Suprapubic skin (tissue), 4 donors: Measurements from ENCODE around the gene POLE4. TPM values are rescaled to one million over a fixed set of nuclear protein-coding genes. Genes with fewer than 3 reads are reported as not detected.

Experiments
- DNase-seq, 2 donors: peaks; one replicate each; pipeline ENCODE4 v3.0.0-alpha.2; 2019; ENCODE audit warnings: low spot score in 2 of 2
- H3K27ac ChIP-seq: fragments of 200-600 bp; sonication (generic); one replicate; pipeline ENCODE4 v1.5.1; 2019
- H3K27me3 ChIP-seq: fragments of 200-600 bp; sonication (generic); one replicate; pipeline ENCODE4 v1.5.1; 2019
- H3K36me3 ChIP-seq: fragments of 200-600 bp; sonication (generic); one replicate; pipeline ENCODE4 v1.5.1; 2019
- H3K4me1 ChIP-seq: fragments of 200-600 bp; sonication (generic); one replicate; pipeline ENCODE4 v1.5.1; 2019
- H3K4me3 ChIP-seq: fragments of 200-600 bp; sonication (generic); one replicate; pipeline ENCODE4 v1.5.1; 2019; ENCODE audit warnings: mild to moderate bottlenecking
- H3K9me3 ChIP-seq: fragments of 200-600 bp; sonication (generic); one replicate; pipeline ENCODE4 v1.5.1; 2019
- CTCF ChIP-seq, 2 donors: fragments of 200-600 bp in 1 of 2; fragments of 450-650 bp in 1 of 2; sonication (generic) in 1 of 2; IDR thresholded peaks; one replicate each; pipeline ENCODE4 v1.5.1; 2016 to 2019; ENCODE audit warnings: antibody characterized with exemption in 2 of 2, mild to moderate bottlenecking in 1 of 2, moderate library complexity in 1 of 2
- EP300 ChIP-seq: sonication (generic); formaldehyde crosslinking; IDR thresholded peaks from one replicate; pipeline ENCODE4 v1.6.1; 2017; ENCODE audit warnings: antibody characterized with exemption
- POLR2A ChIP-seq, 2 donors: fragments of 450-650 bp; IDR thresholded peaks; one replicate each; pipeline ENCODE4 v1.6.1; 2017; ENCODE audit warnings: antibody characterized with exemption in 2 of 2, mild to moderate bottlenecking in 2 of 2, moderate library complexity in 2 of 2
- POLR2AphosphoS5 ChIP-seq, 3 donors: sonication (generic); formaldehyde crosslinking; IDR thresholded peaks; one replicate each; pipeline ENCODE4 v1.6.1; 2017; ENCODE audit warnings: antibody characterized with exemption in 3 of 3
- WGBS: methylation state at CpG from one replicate; pipeline ENCODE4 v1.1.5; 2018; 5-methylcytosine and 5-hydroxymethylcytosine counted together
- total RNA-seq, 4 donors: library from RNA; depleted of rRNA; stranded (reverse); fragments of >200 nt; gene quantifications; one replicate each; pipeline ENCODE4 v1.1.0, GENCODE V29; 2016

The POLE4 gene
- total RNA-seq, 4 donors from 2014 or later: 5.7 to 20.0 (median 13.8) TPM

DNA sequence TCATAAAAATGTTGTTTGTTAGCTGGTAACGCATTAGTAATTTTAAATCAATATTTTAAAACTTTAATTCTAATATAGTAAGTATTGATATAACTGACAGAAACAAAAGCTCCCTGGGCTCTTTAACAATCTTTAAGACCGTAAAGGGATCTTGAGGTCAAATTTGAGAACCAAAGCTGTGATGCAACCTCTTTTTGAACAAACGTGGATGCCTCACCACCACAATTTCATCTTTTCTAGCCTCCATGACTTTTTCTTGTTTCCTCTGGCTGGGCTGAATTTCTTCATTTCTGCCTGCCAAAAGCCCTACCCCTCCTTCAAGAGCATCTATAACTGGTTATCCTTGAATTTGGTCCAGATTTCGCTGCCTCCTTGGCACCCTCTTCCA is 563 bp upstream of the POLE4 start:
- no peak for DNase-seq
- WGBS: 49% methylated on average over 4 of the region's 4 CpGs
- peak overlapping the region; percentile 70 for H3K4me3 ChIP-seq

DNA sequence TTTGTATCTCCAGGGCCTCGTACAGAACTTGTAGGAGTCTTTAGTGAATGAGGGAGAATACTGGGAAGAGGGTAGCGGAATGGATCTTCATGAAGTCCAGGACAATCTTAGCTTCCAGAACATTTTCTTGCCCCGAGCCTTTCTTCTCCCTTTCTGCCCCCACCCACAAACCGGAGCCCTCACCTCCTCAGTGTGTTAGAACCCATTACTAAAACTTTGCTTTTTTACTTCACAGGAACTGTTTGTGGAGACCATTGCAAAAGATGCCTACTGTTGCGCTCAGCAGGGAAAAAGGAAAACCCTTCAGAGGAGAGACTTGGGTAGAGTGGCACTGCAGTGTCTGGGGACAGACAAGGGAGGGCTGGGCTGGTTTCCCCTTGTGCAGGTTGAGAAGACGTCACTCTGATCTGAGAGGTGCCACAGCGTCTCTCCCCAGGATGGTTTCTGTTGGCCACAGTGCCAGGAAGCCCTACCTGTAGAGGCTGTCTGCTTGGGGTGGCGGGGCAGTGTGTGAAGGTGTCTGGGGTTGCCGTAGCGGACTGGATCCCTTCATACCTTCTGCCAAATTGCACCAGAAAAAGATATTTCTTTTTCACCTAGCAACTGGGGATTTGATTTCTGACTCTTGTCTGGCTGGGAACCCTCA is 786 bp downstream of the POLE4 start:
- Histone ChIP-seq H3K4me1 (peaks cover 15% of the 10 kb centered on the region), H3K9me3 (no peaks in the 10 kb centered on the region), H3K36me3 (peaks cover 3% of the 10 kb centered on the region), H3K27ac (peak overlapping the region; percentile 88), H3K27me3 (no peaks in the 10 kb centered on the region), H3K4me3 (peak overlapping the region; percentile 70)
- no peak for DNase-seq
- TF ChIP-seq POLR2AphosphoS5 (IDR thresholded peaks at IDR 0.05) (no peak), EP300 (no peak), CTCF (IDR thresholded peaks at IDR 0.05) (no peak), POLR2A (IDR thresholded peaks at IDR 0.05) (no peak)
- WGBS: 88% methylated on average over 10 of the region's 10 CpGs

More for the DNA sequence above, 563 bp upstream of the POLE4 start:
- peaks cover 15% of the 10 kb centered on the region for H3K4me1 ChIP-seq
- no peaks in the 10 kb centered on the region for H3K36me3 ChIP-seq
- H3K27ac ChIP-seq: peak overlapping the region; percentile 88
- H3K9me3 ChIP-seq: no peaks in the 10 kb centered on the region
- TF ChIP-seq POLR2A (IDR thresholded peaks at IDR 0.05) (no peak), EP300 (no peak), CTCF (IDR thresholded peaks at IDR 0.05) (no peak), POLR2AphosphoS5 (IDR thresholded peaks at IDR 0.05) (no peak)
- no peaks in the 10 kb centered on the region for H3K27me3 ChIP-seq

DNA sequence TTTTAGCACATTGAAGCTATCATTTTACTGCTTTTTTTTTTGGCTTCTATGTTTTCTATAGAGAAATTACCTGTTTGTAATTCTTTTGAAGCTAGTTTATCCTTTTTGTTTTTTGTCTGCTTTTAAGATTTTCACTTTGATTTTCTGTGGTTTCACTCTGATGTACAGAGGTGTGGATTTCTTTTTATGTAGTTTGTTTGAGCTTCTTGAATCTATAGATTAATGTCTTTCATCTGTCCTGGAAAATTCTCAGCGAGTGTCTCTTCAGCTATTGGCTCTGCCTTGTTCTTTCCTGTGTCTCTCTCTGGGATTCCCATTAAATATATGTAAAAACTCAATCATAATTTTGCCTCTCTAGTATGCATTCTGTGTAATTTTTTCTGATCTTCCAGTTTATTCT is 8.4 kb downstream of the POLE4 start:
- peaks cover 18% of the 10 kb centered on the region for H3K36me3 ChIP-seq
- H3K4me1 ChIP-seq: no peaks in the 10 kb centered on the region
- 97% methylated on average over 1 of the region's 1 CpG for WGBS
- TF ChIP-seq POLR2AphosphoS5 (IDR thresholded peaks at IDR 0.05) (no peak), CTCF (IDR thresholded peaks at IDR 0.05) (no peak), POLR2A (IDR thresholded peaks at IDR 0.05) (no peak), EP300 (no peak)
- no peaks in the 10 kb centered on the region for H3K27me3 ChIP-seq
- no peak for DNase-seq
- no peak overlapping the region for H3K4me3 ChIP-seq
- H3K9me3 ChIP-seq: no peaks in the 10 kb centered on the region
- no peak overlapping the region for H3K27ac ChIP-seq

- TF ChIP-seq POLR2A (IDR thresholded peaks at IDR 0.05) (no peak), EP300 (no peak), POLR2AphosphoS5 (IDR thresholded peaks at IDR 0.05) (no peak), CTCF (IDR thresholded peaks at IDR 0.05) (no peak)
- Histone ChIP-seq H3K36me3 (no peaks in the 10 kb centered on the region), H3K9me3 (no peaks in the 10 kb centered on the region), H3K27me3 (no peaks in the 10 kb centered on the region), H3K4me3 (no peak overlapping the region), H3K4me1 (no peaks in the 10 kb centered on the region), H3K27ac (no peak overlapping the region)
- WGBS: 81% methylated on average over 7 of the region's 7 CpGs
- DNase-seq: no peak
Observed at GRCh38 chr2:74975016-74975415, 16.6 kb downstream of the POLE4 start.

DNA sequence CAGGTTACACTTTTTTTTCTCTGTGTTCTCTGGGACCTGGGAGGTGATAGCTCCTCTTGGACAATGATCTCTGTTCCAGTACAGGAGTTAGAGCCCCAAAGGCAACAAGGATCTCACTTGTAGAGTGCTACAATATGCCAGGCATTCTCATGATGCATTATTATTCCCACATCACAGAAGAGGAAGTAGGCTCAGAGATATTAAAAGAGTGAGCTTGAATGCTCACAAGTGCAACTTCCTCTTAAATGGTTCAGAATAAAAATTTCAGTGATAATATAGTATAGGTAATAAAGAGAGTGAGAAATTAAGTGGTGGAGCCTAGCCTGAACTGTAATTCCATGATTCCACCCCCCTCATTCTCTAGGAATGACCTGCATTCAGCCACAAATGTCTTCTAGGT is 21.4 kb downstream of the POLE4 start:
- Histone ChIP-seq H3K4me3 (no peak overlapping the region), H3K4me1 (no peaks in the 10 kb centered on the region), H3K36me3 (no peaks in the 10 kb centered on the region), H3K27me3 (no peaks in the 10 kb centered on the region), H3K9me3 (no peaks in the 10 kb centered on the region), H3K27ac (no peak overlapping the region)
- DNase-seq: no peak
- TF ChIP-seq POLR2A (IDR thresholded peaks at IDR 0.05) (no peak), POLR2AphosphoS5 (IDR thresholded peaks at IDR 0.05) (no peak), EP300 (no peak), CTCF (IDR thresholded peaks at IDR 0.05) (no peak)
